ENCODE results near the gene TTC33. TPM values are rescaled to one million over a fixed set of nuclear protein-coding genes. Genes with fewer than 3 reads are reported as not detected.

The TTC33 gene
- total and polyA plus RNA-seq, 2 experiments from 2014 or later, result 8.0 to 9.0 TPM

- in situ Hi-C loops (cut with MboI), result no loop called here
- H3K4me2 ChIP-seq (ENCODE audit: unreplicated experiment), result peak overlapping the region; percentile 19
Observed at GRCh38 chr5:40781843-40782409, 26.2 kb upstream of the TTC33 start.

GRCh38 chr5:40780858-40781257, 25.1 kb upstream of the TTC33 start:
- Histone ChIP-seq H3K4me3 (no peak overlapping the region), H3F3A (ENCODE audit: insufficient read depth) (peaks cover 24% of the 10 kb centered on the region), H2AFZ (no peak overlapping the region), H3K27ac (peak overlapping the region; percentile 36; the same call in 1 of the 2 replicates), H3K79me2 (ENCODE audit: insufficient read depth) (peaks cover 100% of the 10 kb centered on the region), H3K9me2 (ENCODE audit: insufficient read depth) (no peaks in the 10 kb centered on the region), H3K9me3 (ENCODE audit: low read depth) (no peaks in the 10 kb centered on the region), H3K9ac (no peak overlapping the region), H3K4me1 (ENCODE audit: insufficient read depth) (peaks cover 28% of the 10 kb centered on the region), H4K20me1 (ENCODE audit: insufficient read depth) (peaks cover 38% of the 10 kb centered on the region), H3K4me2 (ENCODE audit: unreplicated experiment) (no peak overlapping the region), H3K36me3 (ENCODE audit: low read depth) (peaks cover 14% of the 10 kb centered on the region), H3K27me3 (replicated peaks; ENCODE audit: insufficient read depth) (no peaks in the 10 kb centered on the region)
- DNase-seq, result no peak
- WGBS, 2 experiments (ENCODE audit: low coverage in 1 of 2, low lambda C conversion rate in 2 of 2, missing lambda C conversion rate in 2 of 2), result 53 to 62% methylated on average over 3 of the region's 3 CpGs
- in situ Hi-C loops (cut with MboI), result no loop called here
- TF ChIP-seq EZH2phosphoT487 (IDR thresholded peaks at IDR 0.05; ENCODE audit: insufficient read depth, low read depth) (no peak), EZH2 (IDR thresholded peaks at IDR 0.05; ENCODE audit: insufficient read depth, poor library complexity, severe bottlenecking) (no peak)

More at GRCh38 chr5:40781843-40782409, 26.2 kb upstream of the TTC33 start:
- Histone ChIP-seq H4K20me1 (ENCODE audit: insufficient read depth) (peaks cover 38% of the 10 kb centered on the region), H3K4me3 (no peak overlapping the region), H3F3A (ENCODE audit: insufficient read depth) (peaks cover 19% of the 10 kb centered on the region; the same call in 1 of the 2 replicates), H2AFZ (no peak overlapping the region), H3K9ac (no peak overlapping the region), H3K27ac (peak overlapping the region; percentile 36; the same call in 1 of the 2 replicates), H3K4me1 (ENCODE audit: insufficient read depth) (peaks cover 28% of the 10 kb centered on the region), H3K36me3 (ENCODE audit: low read depth) (0 out of 2 replicates have a peak, but pooled peaks cover 4% of the 10 kb centered on the region), H3K79me2 (ENCODE audit: insufficient read depth) (peaks cover 100% of the 10 kb centered on the region), H3K9me3 (ENCODE audit: low read depth) (no peaks in the 10 kb centered on the region), H3K27me3 (replicated peaks; ENCODE audit: insufficient read depth) (no peaks in the 10 kb centered on the region), H3K9me2 (ENCODE audit: insufficient read depth) (no peaks in the 10 kb centered on the region)
- TF ChIP-seq EZH2 (IDR thresholded peaks at IDR 0.05; ENCODE audit: insufficient read depth, poor library complexity, severe bottlenecking) (no peak), EZH2phosphoT487 (IDR thresholded peaks at IDR 0.05; ENCODE audit: insufficient read depth, low read depth) (no peak)
- peak; percentile 68 for DNase-seq

- Histone ChIP-seq H3K9me3 (ENCODE audit: low read depth) (no peaks in the 10 kb centered on the region), H3K4me3 (no peak overlapping the region), H4K20me1 (ENCODE audit: insufficient read depth) (peaks cover 38% of the 10 kb centered on the region), H3K4me2 (ENCODE audit: unreplicated experiment) (no peak overlapping the region), H3K9ac (no peak overlapping the region), H3K36me3 (ENCODE audit: low read depth) (peaks cover 20% of the 10 kb centered on the region), H2AFZ (no peak overlapping the region), H3K79me2 (ENCODE audit: insufficient read depth) (peaks cover 100% of the 10 kb centered on the region), H3K27ac (no peak overlapping the region), H3K4me1 (ENCODE audit: insufficient read depth) (peaks cover 28% of the 10 kb centered on the region), H3K27me3 (replicated peaks; ENCODE audit: insufficient read depth) (no peaks in the 10 kb centered on the region), H3K9me2 (ENCODE audit: insufficient read depth) (no peaks in the 10 kb centered on the region), H3F3A (ENCODE audit: insufficient read depth) (peaks cover 24% of the 10 kb centered on the region)
- 69 to 75% methylated on average over 5 of the region's 5 CpGs for WGBS, 2 experiments (ENCODE audit: low coverage in 1 of 2, low lambda C conversion rate in 2 of 2, missing lambda C conversion rate in 2 of 2)
- peak; percentile 17 for DNase-seq
- in situ Hi-C loops (cut with MboI), result no loop called here
- TF ChIP-seq EZH2 (IDR thresholded peaks at IDR 0.05; ENCODE audit: insufficient read depth, poor library complexity, severe bottlenecking) (no peak), EZH2phosphoT487 (IDR thresholded peaks at IDR 0.05; ENCODE audit: insufficient read depth, low read depth) (no peak)
Observed at GRCh38 chr5:40780199-40780598, 24.4 kb upstream of the TTC33 start.

- WGBS, 2 experiments (ENCODE audit: low coverage in 1 of 2, low lambda C conversion rate in 2 of 2, missing lambda C conversion rate in 2 of 2), result 84 to 88% methylated on average over 6 of the region's 6 CpGs
- in situ Hi-C loops (cut with MboI), result no loop called here
Observed at GRCh38 chr5:40779561-40779960, 23.8 kb upstream of the TTC33 start.

More at GRCh38 chr5:40779561-40779960, 23.8 kb upstream of the TTC33 start:
- Histone ChIP-seq H3K27me3 (replicated peaks; ENCODE audit: insufficient read depth) (no peaks in the 10 kb centered on the region), H3K4me3 (no peak overlapping the region), H3K4me1 (ENCODE audit: insufficient read depth) (peaks cover 28% of the 10 kb centered on the region), H3K36me3 (ENCODE audit: low read depth) (peaks cover 27% of the 10 kb centered on the region), H3F3A (ENCODE audit: insufficient read depth) (peaks cover 24% of the 10 kb centered on the region), H3K27ac (no peak overlapping the region), H2AFZ (no peak overlapping the region), H3K9me2 (ENCODE audit: insufficient read depth) (no peaks in the 10 kb centered on the region), H3K4me2 (ENCODE audit: unreplicated experiment) (no peak overlapping the region), H4K20me1 (ENCODE audit: insufficient read depth) (peaks cover 34% of the 10 kb centered on the region), H3K9me3 (ENCODE audit: low read depth) (no peaks in the 10 kb centered on the region), H3K79me2 (ENCODE audit: insufficient read depth) (peaks cover 100% of the 10 kb centered on the region), H3K9ac (no peak overlapping the region)
- TF ChIP-seq EZH2phosphoT487 (IDR thresholded peaks at IDR 0.05; ENCODE audit: insufficient read depth, low read depth) (no peak), EZH2 (IDR thresholded peaks at IDR 0.05; ENCODE audit: insufficient read depth, poor library complexity, severe bottlenecking) (no peak)
- DNase-seq, result no peak

All from GM23248 (cell line).